ENCODE results near the gene RSRC1.
"Not testable (repeated sequence)": the region's sequence is repeated elsewhere in the genome, so short reads cannot be mapped to it uniquely, and the experiment has no call there.

RSRC1 gene

DNA sequence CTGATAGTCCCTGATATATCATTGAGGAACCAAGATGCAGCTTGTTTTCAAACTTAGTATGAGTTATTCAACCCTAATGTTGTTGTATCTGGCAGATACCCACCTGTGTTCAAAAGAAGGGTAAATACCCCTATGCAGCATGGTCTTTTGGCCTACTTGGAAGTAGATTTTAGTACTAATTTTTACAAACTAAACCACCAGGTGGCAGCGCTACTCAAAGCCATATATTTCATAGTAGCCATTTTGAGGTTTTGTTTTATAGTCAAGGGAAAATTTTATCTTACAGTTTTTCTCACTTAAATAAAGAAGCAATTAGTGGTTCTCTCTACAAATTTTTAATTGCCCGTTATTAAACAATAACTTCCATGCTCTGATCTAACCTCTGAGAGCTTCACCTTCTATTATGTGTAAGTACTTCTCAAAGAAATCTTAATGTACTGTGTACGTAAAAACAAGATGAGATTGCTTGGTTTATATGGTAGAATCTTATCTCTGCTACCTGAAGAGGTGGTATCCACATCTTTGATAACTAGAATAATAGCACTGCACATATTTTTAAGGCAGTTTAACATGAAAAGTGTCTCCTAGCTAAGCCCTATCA, 429.6 kb downstream of the RSRC1 start:
- TF ChIP-seq GATA1 (IDR thresholded peaks at IDR 0.05; ENCODE audit: low read depth, low read length) (no peak), POLR2A (IDR thresholded peaks at IDR 0.05; ENCODE audit: low read length) (no peak)
- peak; percentile 72 to 82 for DNase-seq

DNA sequence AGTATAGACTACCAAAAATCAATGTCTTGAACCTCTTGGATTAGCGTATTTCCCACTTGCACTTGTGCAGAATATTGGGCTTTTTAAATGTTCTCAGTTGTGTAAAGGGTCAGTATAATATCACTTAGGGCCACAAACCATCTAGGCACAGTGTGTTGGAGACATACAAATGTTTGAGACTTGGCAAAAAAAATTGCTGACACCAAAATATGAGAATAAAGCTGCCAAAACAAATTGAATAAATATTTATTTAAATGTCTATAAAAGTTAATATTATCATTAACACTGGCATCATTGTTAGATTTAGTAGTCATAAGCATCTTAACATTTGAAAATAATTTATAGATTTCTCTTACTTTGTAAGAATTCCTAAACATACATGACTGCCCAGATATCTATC, 430.2 kb downstream of the RSRC1 start:
- TF ChIP-seq GATA1 (IDR thresholded peaks at IDR 0.05; ENCODE audit: low read depth, low read length) (no peak), POLR2A (IDR thresholded peaks at IDR 0.05; ENCODE audit: low read length) (no peak)
- DNase-seq: no peak

DNA sequence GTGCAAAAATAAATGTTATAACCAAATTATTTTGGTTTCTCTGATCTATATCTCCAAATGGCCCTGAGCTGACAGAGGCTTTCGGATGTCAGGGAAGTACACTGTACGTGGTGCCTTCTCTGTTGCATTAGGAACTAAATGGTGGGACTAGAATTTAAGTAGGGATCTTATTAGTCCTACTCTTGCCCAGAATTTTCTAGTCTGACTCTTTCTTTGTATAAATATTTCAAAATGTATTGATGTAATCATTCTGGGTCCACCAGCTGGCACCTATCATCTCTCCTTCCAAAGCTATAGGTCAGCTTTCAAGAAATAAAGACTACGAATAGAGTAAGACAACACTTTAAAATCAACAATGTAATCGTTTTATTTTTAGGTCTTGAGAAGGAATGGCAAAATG, 438.8 kb downstream of the RSRC1 start:
- DNase-seq: no peak
- TF ChIP-seq GATA1 (IDR thresholded peaks at IDR 0.05; ENCODE audit: low read depth, low read length): no peak

DNA sequence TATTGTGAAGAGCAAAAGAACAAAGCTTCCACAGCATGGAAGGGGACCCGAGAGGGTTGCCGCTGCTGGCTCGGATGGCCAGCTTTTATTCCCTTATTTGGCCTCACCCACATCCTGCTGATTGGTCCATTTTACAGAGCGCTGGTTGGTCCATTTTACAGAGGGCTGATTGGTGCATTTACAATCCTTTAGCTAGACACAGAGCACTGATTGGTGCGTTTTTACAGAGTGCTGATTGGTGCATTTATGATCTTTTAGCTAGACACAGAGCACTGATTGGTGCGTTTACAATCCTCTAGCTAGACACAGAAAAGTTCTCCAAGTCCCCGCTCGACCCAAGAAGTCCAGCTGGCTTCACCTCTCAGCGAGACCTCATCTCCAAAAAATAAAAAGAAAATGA, 440.0 kb downstream of the RSRC1 start:
- not testable (repeated sequence) for DNase-seq

DNA sequence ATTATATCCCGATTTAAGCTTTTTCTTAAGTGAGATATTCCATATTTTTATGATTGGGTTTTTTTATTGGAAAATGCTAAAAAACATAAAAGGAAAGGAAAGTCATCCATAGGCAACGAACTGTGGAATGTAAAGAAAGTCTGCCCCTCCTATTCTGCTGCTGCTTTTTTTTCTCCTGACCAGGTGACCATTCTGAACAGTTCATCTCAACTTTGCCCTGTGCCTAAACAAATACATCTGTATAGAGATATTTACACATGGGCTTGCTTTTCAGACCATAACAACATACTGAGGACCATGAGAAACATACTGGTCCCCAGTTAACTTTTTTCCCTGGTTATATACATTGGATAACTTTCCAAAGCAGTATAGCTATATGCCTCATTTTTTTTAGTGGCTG, 442.2 kb downstream of the RSRC1 start:
- DNase-seq: no peak
- TF ChIP-seq POLR2A (IDR thresholded peaks at IDR 0.05; ENCODE audit: low read length): no peak
- no peak for TF ChIP-seq GATA1 (IDR thresholded peaks at IDR 0.05; ENCODE audit: low read depth, low read length)

DNA sequence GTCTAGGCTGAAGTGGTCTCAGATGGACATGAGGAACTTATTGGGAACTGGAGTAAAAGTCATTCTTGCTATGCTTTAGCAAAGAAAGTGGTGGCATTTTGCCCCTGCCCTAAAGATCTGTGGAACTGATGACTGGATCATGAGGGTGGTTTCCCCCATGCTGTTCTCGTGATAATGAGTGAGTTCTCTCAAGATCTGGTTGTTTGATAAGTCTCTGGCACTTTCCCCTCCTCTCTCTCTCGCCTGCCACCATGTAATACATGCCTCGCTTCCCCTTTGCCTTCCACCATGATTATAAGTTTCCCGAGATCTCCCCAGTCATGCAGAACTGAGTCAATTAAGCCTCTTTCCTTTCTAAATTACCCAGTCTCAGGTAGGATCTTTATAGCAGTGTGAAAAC, 449.6 kb downstream of the RSRC1 start:
- no peak for DNase-seq
- TF ChIP-seq POLR2A (IDR thresholded peaks at IDR 0.05; ENCODE audit: low read length) (no peak), GATA1 (IDR thresholded peaks at IDR 0.05; ENCODE audit: low read depth, low read length) (no peak)

DNA sequence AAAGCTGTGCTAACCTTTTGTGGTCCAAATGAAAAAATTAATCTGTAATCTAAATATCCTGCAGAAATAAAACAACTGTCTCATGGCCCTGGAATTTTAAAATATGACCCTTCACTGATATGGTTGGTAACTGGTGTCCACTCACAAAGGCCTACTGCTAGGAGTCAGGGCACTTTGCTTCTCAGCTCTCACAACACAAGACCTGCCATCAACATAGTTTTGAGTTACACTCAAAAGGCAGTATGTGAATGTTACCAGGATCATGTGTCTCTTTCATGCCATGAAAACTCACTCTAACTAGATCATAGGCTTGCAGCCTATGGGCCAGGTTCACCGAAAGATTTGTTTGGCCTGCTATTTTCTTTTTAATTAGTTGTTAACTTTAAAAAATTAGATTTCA, 451.1 kb downstream of the RSRC1 start:
- no peak for TF ChIP-seq GATA1 (IDR thresholded peaks at IDR 0.05; ENCODE audit: low read depth, low read length)
- TF ChIP-seq POLR2A (IDR thresholded peaks at IDR 0.05; ENCODE audit: low read length): no peak
- no peak for DNase-seq

DNA sequence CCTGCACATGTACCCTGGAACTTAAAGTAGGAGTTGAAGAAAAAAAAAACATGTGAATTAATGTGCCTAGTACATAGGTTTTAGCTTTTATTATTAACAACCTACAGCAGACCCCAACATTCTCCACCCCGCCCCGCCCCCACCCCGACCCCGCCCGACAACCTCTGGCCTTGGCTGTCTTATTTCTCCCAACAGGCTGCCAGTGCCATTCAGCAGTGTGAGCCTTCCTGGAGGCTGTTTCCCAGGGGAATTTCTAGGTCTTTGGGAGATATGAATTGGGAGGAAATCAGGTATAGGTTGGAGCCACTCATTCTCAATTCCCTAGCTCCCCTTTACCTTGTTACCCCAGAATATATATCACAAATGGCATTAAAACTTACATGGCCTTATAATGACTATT, 452.8 kb downstream of the RSRC1 start:
- TF ChIP-seq GATA1 (IDR thresholded peaks at IDR 0.05; ENCODE audit: low read depth, low read length): no peak
- TF ChIP-seq POLR2A (IDR thresholded peaks at IDR 0.05; ENCODE audit: low read length): no peak
- no peak for DNase-seq

DNA sequence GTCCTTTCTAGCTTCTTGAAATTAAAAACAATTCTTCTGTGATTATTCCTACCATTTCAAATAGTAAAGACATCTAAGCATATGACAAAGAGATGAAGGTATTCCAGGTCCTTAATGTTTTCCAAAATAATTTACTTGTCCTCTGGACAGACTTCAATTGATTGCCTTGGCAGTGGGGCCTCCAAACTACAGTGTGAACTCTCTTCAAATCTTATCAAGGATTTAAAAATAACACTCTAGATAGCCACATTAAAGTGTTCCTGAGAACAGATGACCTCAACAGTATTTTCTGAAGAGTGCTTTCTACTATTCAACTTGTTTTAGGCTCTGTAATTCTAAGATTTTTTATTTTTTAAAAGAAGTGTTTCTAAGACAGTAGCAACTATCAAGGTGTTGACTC, 453.2 kb downstream of the RSRC1 start:
- TF ChIP-seq POLR2A (IDR thresholded peaks at IDR 0.05; ENCODE audit: low read length) (no peak), GATA1 (IDR thresholded peaks at IDR 0.05; ENCODE audit: low read depth, low read length) (no peak)
- no peak for DNase-seq

DNA sequence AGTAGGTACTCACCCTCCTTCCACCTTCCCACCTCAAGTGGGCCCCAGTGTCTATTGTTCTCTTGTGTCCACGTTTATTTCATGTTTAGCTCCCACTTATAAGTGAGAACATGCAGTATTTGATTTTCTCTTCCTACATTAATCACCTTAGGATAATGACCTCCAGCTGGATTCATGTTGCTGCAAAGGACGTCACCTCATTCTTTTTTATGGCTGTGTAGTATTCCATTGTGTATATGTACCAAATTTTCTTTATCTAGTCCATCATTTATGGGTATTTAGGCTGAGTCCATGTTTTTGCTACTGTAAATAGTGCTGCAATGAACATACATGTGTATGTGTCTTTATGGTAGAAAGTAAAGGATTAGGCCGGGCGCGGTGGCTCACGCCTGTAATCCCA, 455.2 kb downstream of the RSRC1 start:
- TF ChIP-seq GATA1 (IDR thresholded peaks at IDR 0.05; ENCODE audit: low read depth, low read length) (no peak), POLR2A (IDR thresholded peaks at IDR 0.05; ENCODE audit: low read length) (no peak)

DNA sequence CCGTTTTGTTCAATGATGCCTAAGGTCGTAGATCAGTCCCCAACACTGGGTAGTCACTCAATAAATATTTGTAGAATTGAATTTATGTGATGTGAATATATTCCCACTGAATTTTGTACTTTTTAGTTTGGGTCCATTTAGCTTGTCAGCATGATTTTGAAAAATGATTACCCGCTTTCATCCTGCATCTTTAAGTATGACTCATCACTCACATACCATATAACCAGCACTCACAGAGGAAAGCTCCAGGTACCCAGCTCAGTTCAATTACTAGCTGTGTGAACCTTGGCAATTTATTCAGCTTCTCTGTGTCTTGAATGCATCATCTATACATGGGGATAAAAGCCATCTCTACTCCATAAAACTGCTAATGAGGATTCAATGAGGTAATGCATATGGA, 458.9 kb downstream of the RSRC1 start:
- peak in 1 of 2 experiments; percentile 7 for DNase-seq
- TF ChIP-seq POLR2A (IDR thresholded peaks at IDR 0.05; ENCODE audit: low read length): no peak
- TF ChIP-seq GATA1 (IDR thresholded peaks at IDR 0.05; ENCODE audit: low read depth, low read length): no peak

More for the DNA sequence above, 455.2 kb downstream of the RSRC1 start:
- DNase-seq: no peak

DNA sequence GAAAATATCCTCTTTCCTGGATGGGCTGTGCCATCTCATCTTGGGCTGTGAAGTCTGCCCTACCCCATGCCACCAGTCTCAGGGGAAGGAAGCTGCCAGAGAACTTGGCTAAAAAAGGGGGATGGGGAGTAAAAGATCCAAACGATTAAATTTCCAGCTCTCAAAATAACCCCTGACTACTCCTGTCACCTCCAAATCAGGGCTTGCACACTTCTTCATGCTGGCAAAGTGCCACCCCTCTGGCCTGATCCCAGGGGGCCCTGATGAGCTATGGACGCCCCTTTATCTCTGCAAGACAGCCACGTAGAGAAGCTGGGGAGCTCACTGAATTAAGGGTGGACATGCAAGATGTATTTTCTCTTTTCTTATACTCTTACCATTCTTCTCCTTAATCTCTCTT, 459.9 kb downstream of the RSRC1 start:
- peak; percentile 48 to 68 for DNase-seq
- TF ChIP-seq GATA1 (IDR thresholded peaks at IDR 0.05; ENCODE audit: low read depth, low read length) (no peak), POLR2A (IDR thresholded peaks at IDR 0.05; ENCODE audit: low read length) (no peak)

DNA sequence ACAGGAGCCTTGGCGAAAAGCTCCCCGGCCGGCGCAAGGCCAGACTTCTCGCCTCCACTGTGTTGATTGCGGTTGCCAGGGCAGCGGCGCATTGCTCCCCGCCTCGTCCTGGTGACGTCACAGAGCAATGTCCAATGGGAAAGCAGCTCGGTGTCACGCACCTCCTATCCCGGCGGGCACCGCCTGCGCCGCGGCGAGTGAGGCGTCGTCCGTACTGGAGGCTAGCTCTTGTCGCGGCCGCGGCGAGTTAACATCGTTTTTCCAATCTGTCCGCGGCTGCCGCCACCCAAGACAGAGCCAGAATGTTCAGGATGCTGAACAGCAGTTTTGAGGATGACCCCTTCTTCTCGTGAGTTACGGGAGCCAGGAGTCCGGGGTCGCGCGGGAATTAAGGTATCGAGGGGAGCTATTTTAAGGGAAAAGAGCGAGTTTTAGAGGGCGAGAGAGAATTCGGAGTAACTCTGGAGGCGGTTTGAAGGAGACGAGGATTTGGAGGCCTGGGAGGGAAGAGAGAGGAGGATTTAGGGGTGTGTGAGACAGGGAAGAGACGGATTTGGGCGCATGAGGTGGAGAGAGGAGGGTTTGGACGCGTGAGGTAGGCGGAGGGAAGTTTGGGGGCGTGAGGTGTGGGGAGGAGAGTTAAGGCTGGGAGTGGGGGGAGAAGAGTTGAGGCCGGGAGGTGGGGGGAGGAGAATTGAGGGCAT, 461.3 kb downstream of the RSRC1 start, which contains the start of gene MLF1:
TSS of gene MLF1 (plus strand) at position 196 of the 704 bp plus-strand sequence. CDS start at position 303, 107 bp downstream.
- TF ChIP-seq GATA1 (IDR thresholded peaks at IDR 0.05; ENCODE audit: low read depth, low read length) (no peak), POLR2A (IDR thresholded peaks at IDR 0.05; ENCODE audit: low read length) (no peak)
- peak; percentile 95 to 97 for DNase-seq

DNA sequence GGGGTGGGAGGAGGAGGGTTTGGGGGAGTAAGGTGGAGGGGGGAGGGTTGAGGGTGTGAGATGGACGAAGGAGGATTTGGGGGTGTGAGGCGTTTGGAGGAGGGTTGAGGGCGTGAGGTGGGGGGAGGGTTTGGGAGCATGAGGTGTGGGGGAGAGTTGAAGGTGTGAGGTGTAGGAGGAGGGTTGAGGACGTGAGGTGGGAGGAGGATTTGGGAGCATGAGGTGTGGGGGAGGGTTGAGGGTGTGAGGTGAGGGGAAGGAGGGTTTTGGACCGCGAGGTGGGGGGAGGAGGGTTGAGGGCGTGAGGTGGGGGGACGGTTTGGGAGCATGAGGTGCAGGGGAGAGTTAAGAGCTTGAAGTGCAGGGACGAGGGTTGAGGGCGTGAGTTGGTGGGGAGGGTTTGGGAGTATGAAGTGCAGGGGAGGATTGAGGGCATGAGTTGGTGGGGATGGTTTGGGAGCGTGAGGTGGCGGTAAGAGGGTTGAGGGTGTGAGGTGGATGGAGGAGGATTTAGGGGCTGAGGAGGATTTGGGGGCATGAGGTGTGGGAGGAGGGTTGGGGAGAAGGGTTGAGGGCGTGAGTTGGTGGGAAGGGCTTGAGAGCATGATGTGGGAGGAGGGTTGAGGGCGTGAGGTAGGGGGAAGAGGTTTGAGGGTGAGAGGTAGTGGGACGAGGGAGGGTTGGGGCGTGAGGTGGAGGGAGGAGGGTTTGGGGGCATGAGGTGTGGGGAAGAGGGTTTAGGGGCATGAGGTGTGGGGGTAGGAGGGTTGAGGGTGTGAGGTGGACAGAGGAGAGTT, 462.3 kb downstream of the RSRC1 start:
- no peak for TF ChIP-seq POLR2A (IDR thresholded peaks at IDR 0.05; ENCODE audit: low read length)
- no peak for TF ChIP-seq GATA1 (IDR thresholded peaks at IDR 0.05; ENCODE audit: low read depth, low read length)
- DNase-seq: no peak

DNA sequence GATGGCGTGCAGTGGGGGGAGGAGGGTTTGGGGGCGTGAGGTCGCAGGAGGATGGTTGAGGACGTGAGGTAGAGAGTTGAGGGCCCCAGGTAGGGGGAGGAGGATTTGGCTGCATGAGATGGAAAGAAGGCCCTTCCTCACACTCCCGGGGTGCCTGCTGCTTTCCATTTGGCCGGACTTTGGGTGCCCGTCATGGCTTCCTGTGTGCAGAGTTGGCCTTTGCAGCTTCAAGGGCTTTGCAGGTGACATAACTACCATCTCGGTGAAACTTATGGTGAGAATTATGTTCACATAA, 462.8 kb downstream of the RSRC1 start:
- DNase-seq: no peak
- TF ChIP-seq POLR2A (IDR thresholded peaks at IDR 0.05; ENCODE audit: low read length) (no peak), GATA1 (IDR thresholded peaks at IDR 0.05; ENCODE audit: low read depth, low read length) (no peak)
